HG03469 (cell line): ENCODE data around the gene CAMKK2.
"Not testable (repeated sequence)": the region's sequence is repeated elsewhere in the genome, so short reads cannot be mapped to it uniquely, and the experiment has no call there.

Source experiments
- ATAC-seq: cut with Tn5 transposase; IDR thresholded peaks from one replicate; pipeline ENCODE4 v1.9.1; 2021; ENCODE audit warnings: mild to moderate bottlenecking, moderate library complexity, moderate number of reproducible peaks; ENCODE audit not compliant: unreplicated experiment

CAMKK2 gene

DNA sequence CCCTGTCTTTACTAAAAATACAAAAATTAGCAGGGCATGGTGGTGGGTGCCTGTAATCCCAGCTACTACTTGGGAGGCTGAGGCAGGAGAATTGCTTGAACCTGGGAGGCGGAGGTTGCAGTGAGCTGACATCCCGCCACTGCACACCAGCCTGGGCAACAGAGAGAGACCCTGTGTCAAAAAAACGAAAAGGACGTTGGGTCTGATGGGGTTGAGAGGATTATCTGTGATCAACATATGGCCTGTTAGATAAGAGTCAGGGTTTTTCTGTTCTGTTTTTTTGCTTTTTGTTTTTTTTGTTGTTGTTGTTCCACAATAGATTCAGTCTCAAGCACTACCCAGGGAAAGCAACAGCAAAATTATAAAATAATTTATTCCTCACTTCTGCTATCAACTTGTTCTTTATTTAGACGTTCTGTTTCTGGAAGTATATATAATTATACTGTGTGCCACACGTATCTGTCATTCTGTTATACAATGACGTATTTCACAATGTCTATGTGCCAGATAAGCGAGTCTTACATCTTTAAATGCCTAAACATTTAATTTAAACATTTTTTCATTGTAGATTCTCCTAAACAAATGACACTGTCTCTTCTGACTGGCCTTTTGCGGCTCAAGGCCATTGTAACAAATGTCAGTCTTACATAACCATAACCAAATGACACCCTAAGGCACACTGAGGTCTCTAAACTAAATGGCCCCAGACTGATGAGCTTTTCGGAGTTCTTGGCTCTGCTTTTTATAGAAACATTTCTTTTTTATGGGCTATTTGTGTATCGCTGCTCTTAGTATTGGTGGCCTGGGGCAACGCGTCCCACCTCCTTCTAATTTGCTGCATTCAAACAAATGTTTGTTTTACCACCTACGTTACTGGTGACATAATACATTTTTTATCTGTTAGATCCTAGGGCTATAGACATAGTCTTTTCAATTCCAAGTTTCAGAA is 93.8 kb downstream of the CAMKK2 start:
- ATAC-seq: no peak

DNA sequence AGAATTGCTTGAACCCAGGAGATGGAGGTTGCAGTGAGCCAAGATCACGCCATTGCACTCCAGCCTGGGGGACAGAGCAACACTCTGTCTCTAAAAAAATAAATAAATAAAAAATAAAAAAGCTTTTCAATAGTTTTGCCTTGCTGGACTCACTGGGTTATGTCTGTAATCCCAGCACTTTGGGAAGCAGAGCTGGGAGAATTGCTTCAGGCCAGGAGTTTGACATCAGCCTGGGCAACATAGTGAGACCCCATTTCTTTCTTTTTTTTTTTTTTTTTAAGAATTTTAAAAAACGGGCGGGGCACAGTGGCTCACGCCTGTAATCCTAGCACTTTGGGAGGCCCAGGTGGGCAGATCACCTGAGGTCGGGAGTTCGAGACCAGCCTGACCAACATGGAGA is 95.4 kb downstream of the CAMKK2 start:
- ATAC-seq: not testable (repeated sequence)

DNA sequence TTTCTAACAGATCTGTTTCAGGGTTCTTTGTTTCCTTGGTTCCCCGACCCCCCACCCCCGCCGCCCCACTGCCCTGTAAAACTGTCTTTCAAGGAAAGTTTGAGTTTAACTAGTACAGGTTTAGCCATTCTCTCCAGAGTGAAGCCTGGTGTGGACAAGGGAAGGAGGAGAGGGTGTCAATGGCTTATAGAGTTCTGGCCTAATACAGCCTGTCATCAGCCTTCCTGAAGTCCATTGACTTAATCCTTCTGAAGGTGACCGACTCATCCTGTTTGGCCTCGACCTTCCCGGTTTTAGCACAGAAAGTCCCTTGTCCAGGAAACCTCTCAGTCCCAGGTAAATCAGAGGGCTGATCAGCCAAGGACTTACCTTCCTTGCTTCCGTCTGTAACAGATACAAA is 97.6 kb downstream of the CAMKK2 start:
- no peak for ATAC-seq

DNA sequence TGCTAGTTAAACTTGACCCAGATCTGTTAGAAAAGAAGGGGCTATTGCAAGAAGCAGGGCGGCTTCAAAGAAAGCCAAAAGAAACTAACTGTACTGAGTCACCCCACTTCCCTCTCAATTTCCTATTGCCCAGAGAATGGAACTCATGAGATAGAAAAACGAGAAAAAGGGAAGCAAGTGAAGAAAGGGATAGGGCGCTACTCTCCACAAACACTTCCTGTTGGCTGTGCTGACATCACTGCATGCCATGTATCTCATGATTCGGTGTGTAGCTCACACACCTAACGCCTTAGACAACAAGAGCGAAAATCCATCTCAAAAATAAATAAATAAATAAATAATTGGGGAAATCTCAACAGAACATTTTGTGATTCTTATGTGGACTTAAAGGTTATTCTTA is 99.6 kb downstream of the CAMKK2 start:
- ATAC-seq: no peak

DNA sequence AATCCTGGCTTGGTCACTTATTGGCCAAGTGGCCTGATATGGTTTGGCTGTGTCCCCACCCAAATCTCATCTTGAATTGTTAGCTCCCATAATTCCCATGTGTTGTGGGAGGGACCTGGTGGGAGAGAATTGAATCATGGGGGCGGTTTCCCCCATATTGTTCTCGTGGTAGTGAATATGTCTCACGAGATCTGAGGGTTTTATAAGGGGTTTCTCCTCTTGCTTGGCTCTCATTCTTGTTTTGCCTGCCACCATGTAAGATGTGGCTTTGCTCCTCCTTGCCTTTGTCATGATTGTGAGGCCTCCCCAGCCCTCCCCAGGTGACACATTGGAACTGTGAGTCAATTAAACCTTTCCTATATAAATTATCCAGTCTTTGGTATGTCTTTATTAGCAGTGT is 105.4 kb downstream of the CAMKK2 start:
- ATAC-seq: no peak

DNA sequence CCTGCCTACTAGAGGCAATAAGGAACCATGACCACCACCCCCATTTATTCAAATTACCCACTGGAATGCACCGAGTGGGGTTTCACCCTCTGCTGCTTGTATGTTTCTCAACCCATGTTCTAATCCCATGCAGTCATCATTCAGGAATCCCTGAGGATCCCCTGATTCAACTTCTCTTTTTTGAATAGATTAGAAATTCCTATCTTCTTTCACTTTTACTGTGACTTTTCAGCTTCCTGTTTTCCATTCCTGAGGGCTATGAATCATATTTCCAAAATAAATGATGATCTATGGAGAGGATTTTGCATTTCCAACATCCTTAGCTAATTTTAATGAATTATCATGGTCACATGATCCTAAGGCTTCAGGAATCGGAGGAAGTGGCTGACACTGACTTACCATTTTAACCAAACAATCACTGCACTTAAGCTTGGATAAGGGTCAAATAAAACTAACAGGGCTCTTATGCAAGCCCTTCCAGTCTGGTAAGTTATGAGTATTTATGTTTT is 105.9 kb downstream of the CAMKK2 start:
- ATAC-seq: no peak

DNA sequence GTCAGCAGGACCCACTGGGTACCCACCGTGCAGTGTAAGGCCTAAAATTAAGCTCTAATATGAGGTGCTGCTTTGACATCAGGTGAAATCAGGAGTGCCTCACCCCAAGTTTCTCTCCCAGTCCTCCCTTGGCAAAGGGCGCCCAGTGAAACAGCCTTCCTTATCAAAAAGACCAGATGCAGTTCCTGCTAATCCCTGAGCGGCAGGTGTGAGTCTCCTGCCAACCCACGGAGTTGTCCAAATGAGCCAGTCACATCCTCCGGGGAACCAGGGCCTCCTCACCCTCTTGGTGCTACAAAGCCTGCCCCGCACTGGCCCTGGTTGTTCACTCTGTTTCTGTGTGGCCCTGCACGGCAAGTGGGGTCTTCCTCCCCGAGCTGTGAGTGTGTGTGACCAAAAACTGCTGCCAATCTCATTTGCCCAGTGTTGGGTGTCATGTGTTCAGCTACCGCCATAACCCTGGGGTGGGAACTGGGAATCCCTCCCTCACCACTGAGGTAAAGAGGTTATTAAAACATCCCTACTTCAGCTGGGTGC is 106.8 kb downstream of the CAMKK2 start:
- no peak for ATAC-seq

DNA sequence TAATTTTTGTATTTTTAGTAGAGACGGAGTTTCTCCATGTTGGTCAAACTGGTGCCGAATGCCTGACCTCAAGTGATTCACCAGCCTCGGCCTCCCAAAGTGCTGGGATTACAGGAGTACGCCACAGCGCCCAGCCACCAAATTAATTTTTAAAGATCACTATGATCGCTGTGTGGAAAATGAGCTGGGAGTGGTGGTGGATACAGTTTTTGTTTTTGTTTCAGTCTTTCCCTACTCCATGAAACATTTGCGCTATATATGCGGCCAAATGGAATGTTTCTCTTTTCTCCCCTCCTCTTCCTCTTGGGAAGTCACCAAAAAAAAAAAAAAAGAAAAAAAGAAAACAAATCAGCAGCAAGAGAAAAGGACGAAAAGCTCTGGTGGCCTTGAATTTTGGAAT is 107.4 kb downstream of the CAMKK2 start:
- no peak for ATAC-seq

DNA sequence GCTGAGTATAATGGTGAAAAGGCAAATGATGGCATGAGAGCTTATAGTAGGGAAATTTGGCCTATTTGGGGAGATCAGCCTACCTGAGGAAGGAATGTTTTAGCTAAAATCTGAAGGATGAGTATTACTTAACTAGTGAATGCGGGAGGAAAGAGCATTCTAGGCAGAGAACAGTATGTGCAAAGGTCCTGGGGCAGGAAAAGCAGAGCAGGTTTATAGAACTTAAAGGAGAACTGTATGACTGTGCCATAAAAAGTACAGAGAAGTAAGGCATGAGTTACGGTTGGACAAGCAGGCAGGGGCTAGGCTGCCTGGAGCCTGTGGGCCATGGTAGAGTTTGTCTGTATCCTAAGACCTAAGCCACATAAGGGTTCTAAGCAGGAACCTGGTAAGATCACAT is 108.3 kb downstream of the CAMKK2 start:
- ATAC-seq: no peak
